AG10803 (cell line): Measurements from ENCODE around the gene ADH6.

Experiments used
- DNase-seq: peaks from one replicate; pipeline ENCODE4 v3.0.0; 2010; ENCODE audit warnings: low read depth
- H3K4me3 ChIP-seq: 2 replicates; pipeline ENCODE4 v1.5.1; 2011; ENCODE audit warnings: mild to moderate bottlenecking, low read length, control low read depth
- CTCF ChIP-seq: conservative IDR thresholded peaks from 2 replicates; pipeline ENCODE4 v1.5.1; 2011; ENCODE audit warnings: mild to moderate bottlenecking, low read length, control low read depth, inconsistent platforms

The ADH6 gene

GRCh38 chr4:99186029-99186428 lies 33.0 kb downstream of the ADH6 start:
- no peak for DNase-seq
- no peak for TF ChIP-seq CTCF

GRCh38 chr4:99185581-99185980 lies 33.5 kb downstream of the ADH6 start:
- TF ChIP-seq CTCF: no peak
- no peak overlapping the region for H3K4me3 ChIP-seq
- no peak for DNase-seq

More at GRCh38 chr4:99186029-99186428, 33.0 kb downstream of the ADH6 start:
- H3K4me3 ChIP-seq: no peak overlapping the region

GRCh38 chr4:99180382-99181070 lies 38.5 kb downstream of the ADH6 start:
- TF ChIP-seq CTCF: 0 out of 2 replicates have a peak, but pooled peaks have one; percentile 2
- H3K4me3 ChIP-seq: no peak overlapping the region
- peak; percentile 82 for DNase-seq

GRCh38 chr4:99179626-99180025 lies 39.4 kb downstream of the ADH6 start:
- H3K4me3 ChIP-seq: no peak overlapping the region
- TF ChIP-seq CTCF: no peak
- DNase-seq: no peak

- TF ChIP-seq CTCF: no peak
- no peak overlapping the region for H3K4me3 ChIP-seq
- DNase-seq: no peak
These were observed 39.9 kb downstream of the ADH6 start for GRCh38 chr4:99179178-99179577.

- no peak overlapping the region for H3K4me3 ChIP-seq
- DNase-seq: no peak
- TF ChIP-seq CTCF: no peak
These were observed 52.5 kb downstream of the ADH6 start for GRCh38 chr4:99166544-99166943.

GRCh38 chr4:99165978-99166377 lies 53.1 kb downstream of the ADH6 start:
- no peak overlapping the region for H3K4me3 ChIP-seq
- no peak for DNase-seq
- no peak for TF ChIP-seq CTCF
